Stimulated activated CD4-positive, alpha-beta T cell treated with anti-CD3 and anti-CD28 coated beads, Interleukin-15, amount 100 ng/mL, for 24 hours (primary cell): Measurements from ENCODE around the gene ABHD14A.

Experiments
- DNase-seq: peaks from one replicate; pipeline ENCODE4 v3.0.0-alpha.2; 2020

ABHD14A gene

DNA sequence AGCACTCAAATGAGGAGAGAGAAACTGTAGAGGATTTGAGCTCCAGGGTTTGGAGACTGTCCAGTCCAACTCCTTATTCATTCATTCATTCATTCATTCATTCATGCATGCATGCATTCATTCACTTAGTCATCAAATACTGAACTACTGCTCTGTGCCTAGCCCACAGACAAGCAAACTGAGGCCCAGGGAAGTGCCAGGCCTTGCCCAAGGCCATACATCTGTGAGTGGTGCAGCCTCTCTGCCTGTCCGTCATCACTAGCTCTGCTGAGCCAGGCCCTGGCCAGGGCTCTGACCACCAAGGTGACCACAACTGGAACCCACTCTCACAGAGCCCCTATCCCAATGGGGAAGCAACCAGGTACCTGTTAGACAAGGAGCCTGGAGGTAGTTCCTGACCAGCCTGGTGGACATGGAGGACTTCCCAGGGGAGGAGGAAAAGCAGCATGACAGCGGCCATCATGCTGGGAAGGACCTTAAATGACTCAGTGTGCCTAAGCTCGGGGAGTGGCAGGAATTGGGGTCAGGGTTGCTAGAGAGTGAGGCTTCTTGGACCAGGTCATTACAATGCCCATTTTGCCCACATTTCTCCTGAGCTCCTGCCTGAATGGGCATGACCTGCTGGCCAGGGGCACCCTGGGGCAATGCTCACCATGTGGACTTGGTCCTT is 48.4 kb downstream of the ABHD14A start:
- DNase-seq, result no peak

DNA sequence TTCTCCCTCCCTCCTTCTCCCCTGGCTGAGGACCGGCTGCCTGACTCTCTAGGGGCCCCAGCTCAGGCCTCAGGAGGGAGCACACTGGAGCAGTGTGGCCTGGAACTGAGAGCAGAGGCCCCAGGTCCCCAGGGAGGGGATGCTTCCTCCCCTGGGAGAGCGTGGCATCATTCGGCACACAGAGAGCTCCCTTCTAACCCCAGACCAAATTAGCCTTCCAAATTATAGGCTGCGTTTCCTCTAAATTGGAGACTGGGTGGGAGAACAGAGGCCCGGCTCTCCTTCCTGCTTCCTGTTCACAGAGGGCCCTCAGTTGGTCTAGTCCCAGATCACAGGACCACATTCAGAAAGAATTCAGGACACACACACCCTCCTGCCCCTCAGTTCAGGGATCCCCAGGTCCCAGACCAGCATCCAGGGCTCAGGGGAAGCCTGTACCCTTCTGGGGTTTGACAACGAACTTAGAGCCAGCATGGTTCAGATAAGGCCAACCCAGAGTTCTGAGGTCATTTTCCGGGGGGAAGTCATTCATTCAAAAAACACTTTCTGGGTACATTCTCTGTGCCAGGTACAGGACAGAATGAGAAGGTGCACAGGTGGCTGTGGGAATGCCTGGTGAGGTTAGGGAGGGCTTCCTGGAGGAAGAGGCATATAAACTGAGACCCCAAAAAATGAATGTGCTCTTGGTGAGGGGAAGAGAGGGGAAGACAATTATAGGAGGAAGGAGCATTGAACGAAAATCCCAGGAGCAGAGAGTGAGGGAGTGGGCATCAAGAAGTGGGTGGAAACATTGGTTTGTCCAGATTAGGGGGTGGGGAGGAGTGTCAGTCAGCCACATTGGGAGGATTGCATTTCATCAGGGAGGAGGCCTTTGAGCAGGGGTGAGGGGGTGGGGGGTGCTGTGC is 49.2 kb downstream of the ABHD14A start:
- DNase-seq, result no peak

DNA sequence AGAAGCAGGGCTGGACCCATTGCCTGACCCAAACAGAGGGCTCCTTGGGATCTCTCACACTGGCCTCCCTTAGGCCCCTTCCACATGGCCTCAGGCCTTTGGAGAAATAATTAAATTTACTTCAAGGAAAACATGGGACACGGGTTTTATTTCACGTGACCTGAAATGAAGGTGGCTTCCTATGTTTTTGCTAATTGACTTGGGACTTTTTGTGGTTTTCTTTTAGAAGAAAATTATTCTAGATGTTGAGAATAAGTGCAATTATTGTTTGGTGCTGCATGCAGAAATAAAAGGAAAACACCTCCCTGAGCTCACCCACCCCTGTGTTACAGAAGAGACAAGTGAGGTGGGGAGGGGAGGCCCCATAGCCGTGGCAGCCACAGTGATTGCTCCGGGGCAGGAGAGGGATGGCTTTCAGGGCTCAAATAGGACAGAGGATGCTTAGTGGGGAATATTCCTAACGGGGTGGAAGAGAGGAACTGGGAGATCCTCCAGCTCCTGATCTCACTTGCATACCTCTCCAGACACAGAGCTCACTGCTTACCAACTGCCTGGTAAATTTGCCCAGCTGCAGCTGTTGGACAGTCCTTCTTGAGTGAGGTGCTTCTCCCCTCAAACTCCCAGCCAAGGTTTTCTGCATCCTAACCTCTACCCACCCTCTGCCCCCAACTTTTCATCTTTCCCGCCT is 50.0 kb downstream of the ABHD14A start:
- no peak for DNase-seq

DNA sequence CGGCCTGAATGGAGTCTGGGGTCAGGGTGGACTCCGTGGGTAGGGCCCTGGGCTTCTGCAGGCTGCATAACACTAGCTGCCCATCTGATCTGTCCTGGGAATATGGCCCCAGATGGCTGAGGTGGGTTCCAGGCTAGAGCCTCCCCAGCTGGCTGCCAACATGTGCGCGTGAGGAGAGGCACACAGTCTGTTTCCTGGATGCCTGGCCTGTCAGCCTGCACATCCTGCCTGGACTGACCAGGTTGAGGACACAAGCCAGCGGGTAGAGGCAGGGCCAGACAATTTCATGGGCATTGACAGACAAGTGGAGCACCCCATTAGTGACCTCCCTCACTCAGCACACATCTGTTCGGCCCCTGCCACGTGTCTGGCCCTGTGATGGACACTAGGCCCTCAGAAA is 50.6 kb downstream of the ABHD14A start:
- no peak for DNase-seq

DNA sequence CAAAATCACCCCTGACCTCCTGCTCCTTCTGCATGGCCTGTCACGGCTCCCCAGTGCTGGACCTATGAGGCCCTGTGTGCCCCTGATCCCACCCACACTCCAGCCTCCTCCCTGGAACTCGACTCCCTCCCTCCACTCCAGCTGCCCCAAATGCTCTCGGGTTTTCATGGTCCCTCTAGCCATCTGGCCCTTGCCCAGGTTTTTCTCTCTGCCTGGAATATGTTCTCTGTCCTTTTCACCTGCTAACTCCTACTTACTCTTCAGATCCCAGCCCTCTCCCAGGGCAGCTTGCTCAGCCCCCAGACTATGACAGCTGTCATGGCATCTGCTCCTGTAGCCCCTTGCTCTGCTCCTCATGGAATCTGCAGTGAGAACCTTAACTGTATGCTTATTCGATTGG is 51.2 kb downstream of the ABHD14A start:
- DNase-seq, result no peak

DNA sequence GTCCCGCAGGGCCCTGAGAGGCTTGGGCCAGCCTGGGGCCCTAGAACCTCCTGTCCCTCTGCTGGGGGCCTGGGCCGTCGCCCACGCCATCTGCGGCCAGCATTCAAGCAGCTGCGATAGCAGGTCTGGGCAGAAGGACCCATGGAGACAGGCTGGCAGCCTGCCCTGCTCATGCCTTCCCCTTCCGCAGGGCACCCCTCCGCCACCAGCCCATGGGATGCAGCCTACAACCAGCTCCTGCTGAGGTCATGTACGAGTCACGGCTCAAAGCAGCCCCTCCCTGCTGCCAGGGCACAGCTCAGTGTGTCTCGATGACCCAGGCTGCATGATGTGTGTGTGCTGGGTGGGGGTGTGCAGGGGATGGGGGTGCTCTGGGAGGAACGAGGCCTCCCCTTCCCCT is 53.7 kb downstream of the ABHD14A start:
- DNase-seq, result no peak

DNA sequence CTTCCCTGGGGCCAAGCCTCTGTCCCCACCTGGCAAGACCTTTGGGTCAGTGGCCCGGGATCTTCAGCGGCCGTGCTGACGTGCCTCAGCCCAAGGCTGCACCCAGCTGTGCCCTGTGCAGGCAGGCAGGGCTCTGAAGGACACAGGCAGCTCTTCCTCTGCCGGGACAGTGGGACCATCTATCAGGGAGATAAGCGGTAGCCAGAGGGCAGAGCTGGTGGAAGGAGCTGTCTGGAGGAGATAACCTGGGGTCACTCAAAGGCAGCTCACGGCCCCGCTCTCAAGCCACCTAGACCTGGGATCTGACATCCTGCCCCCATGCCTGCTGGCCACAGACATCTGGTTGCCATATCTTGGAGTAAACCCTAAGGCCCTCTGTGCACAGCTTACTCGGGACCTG is 54.2 kb downstream of the ABHD14A start:
- no peak for DNase-seq

DNA sequence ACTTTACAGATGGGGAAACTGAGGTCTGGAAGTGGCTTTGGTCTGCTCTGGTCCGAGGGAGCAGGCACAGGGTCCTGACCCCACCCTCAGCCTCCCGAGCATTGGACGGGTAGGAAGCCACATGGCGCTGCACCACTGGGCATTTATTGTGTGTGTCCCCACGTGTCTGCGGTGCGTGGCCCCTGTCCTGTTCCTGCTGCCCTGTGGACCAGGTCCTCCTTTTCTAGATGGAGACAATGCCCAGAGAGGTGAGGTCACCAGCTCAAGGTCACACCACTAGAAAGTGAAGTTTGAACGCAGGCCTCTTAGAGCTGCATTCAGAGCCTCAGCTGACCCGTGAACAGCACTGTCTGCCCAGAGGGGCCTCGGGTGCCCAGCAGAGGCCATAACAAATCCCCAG is 54.7 kb downstream of the ABHD14A start:
- no peak for DNase-seq
